Midbrain (tissue), 1 donor: ENCODE measurements around the gene DOCK9.

Experiments
- DNase-seq: peaks from one replicate; lab custom pipeline; 2025; lab: John Stamatoyannopoulos, UW

Gene DOCK9

GRCh38 chr13:98945863-98946605 is 31.8 kb downstream of the DOCK9 start:
- DNase-seq = no peak

- no peak for DNase-seq
Observed at GRCh38 chr13:98944336-98944735, 33.5 kb downstream of the DOCK9 start.

GRCh38 chr13:98942997-98943396 is 34.9 kb downstream of the DOCK9 start:
- no peak for DNase-seq

GRCh38 chr13:98942485-98942884 is 35.4 kb downstream of the DOCK9 start:
- DNase-seq = no peak

GRCh38 chr13:98941536-98941935 is 36.3 kb downstream of the DOCK9 start:
- DNase-seq = no peak

GRCh38 chr13:98941126-98941525 is 36.7 kb downstream of the DOCK9 start:
- DNase-seq = no peak

GRCh38 chr13:98940325-98941001 is 37.4 kb downstream of the DOCK9 start:
- no peak for DNase-seq

GRCh38 chr13:98939660-98940191 is 38.1 kb downstream of the DOCK9 start:
- DNase-seq = no peak

- no peak for DNase-seq
Observed at GRCh38 chr13:98938801-98939200, 39.1 kb downstream of the DOCK9 start.

- DNase-seq = no peak
Observed at GRCh38 chr13:98937911-98938381, 39.9 kb downstream of the DOCK9 start.

GRCh38 chr13:98934243-98934642 is 43.6 kb downstream of the DOCK9 start:
- DNase-seq = no peak

GRCh38 chr13:98930151-98930591 is 47.7 kb downstream of the DOCK9 start:
- peak; percentile 49 for DNase-seq

- DNase-seq = no peak
Observed at GRCh38 chr13:98927951-98928927, 49.6 kb downstream of the DOCK9 start.

GRCh38 chr13:98925949-98926348 is 51.9 kb downstream of the DOCK9 start:
- DNase-seq = no peak

- no peak for DNase-seq
Observed at GRCh38 chr13:98923641-98924397, 54.0 kb downstream of the DOCK9 start.

GRCh38 chr13:98922306-98922705 is 55.6 kb downstream of the DOCK9 start:
- DNase-seq = no peak

- DNase-seq = peak; percentile 83
Observed at GRCh38 chr13:98921786-98922185, 56.1 kb downstream of the DOCK9 start.

GRCh38 chr13:98921015-98921580 is 56.8 kb downstream of the DOCK9 start:
- DNase-seq = no peak

GRCh38 chr13:98919566-98919965 is 58.3 kb downstream of the DOCK9 start:
- no peak for DNase-seq

- no peak for DNase-seq
Observed at GRCh38 chr13:98918771-98919170, 59.1 kb downstream of the DOCK9 start.

GRCh38 chr13:98917116-98917515 is 60.7 kb downstream of the DOCK9 start:
- DNase-seq = no peak
